ENCODE results near the gene COL6A5. TPM values are rescaled to one million over a fixed set of nuclear protein-coding genes. Genes with fewer than 3 reads are reported as not detected.

Gene COL6A5
- total RNA-seq, 1 experiment from 2014 or later = 0.04 TPM

DNA sequence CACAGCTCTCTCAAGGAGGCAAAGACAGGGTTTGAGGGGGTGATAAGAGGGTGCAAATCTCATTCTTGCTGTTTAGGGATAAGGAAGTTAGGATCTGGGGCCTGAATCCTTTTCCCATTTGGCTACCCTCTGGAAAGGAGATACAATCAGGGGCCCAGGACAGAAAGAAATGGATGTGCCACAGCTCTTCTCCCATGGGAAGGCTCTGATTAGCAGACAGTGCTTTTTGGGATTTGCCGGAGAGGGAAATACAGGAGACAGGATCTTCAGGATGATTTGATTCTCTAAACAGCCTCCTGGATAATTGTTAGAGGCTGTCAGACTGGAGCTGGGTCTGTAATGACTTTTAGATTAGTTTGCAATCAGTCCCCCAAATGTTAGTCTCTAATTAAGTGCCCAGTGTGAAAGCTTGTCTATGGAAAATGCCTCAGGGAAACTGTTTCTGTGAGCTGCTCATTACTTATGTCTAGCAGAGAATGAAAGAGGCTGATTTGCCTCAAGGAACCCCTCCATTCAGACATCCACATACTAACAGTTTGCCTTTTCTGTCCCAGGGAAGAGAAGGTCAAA lies 67.6 kb downstream of the COL6A5 start:
- H3K36me3 Mint-ChIP-seq (ENCODE audit: insufficient read depth in 1 of 3, low read depth in 3 of 3) = peaks cover 9 to 12% (median 12%) of the 10 kb centered on the region in 3 experiments
- H3K9me3 Mint-ChIP-seq = peaks cover 12 to 17% of the 10 kb centered on the region in 2 experiments
- H3K27me3 Mint-ChIP-seq (ENCODE audit: low read depth) = no peaks in the 10 kb centered on the region
- no peak overlapping the region for H3K4me3 Mint-ChIP-seq
- H3K27me3 ChIP-seq (ENCODE audit: insufficient read depth, low read length) = no peaks in the 10 kb centered on the region
- H4K5ac ChIP-seq (ENCODE audit: insufficient read length, low read depth, low read length) = no peak overlapping the region
- no peak overlapping the region for H2BK20ac ChIP-seq (ENCODE audit: low read depth, low read length, poor library complexity, severe bottlenecking)
- H3K4ac ChIP-seq (ENCODE audit: low read depth, low read length) = no peak overlapping the region
- TF ChIP-seq, protein P1, sequence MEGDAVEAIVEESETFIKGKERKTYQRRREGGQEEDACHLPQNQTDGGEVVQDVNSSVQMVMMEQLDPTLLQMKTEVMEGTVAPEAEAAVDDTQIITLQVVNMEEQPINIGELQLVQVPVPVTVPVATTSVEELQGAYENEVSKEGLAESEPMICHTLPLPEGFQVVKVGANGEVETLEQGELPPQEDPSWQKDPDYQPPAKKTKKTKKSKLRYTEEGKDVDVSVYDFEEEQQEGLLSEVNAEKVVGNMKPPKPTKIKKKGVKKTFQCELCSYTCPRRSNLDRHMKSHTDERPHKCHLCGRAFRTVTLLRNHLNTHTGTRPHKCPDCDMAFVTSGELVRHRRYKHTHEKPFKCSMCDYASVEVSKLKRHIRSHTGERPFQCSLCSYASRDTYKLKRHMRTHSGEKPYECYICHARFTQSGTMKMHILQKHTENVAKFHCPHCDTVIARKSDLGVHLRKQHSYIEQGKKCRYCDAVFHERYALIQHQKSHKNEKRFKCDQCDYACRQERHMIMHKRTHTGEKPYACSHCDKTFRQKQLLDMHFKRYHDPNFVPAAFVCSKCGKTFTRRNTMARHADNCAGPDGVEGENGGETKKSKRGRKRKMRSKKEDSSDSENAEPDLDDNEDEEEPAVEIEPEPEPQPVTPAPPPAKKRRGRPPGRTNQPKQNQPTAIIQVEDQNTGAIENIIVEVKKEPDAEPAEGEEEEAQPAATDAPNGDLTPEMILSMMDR (conservative IDR thresholded peaks at IDR 0.05) = no peak
- H3K4me1 Mint-ChIP-seq = peaks cover 10 to 15% of the 10 kb centered on the region in 2 experiments; a peak in 3 of 4 replicates
- H3K14ac ChIP-seq (ENCODE audit: insufficient read depth, low read length) = no peak overlapping the region
- no peak overlapping the region for H3K23ac ChIP-seq (ENCODE audit: insufficient read length, low read depth, low read length)
- H3K18ac ChIP-seq (ENCODE audit: insufficient read length, low read depth, low read length) = no peak overlapping the region
- H3K79me2 ChIP-seq (ENCODE audit: insufficient read depth, low read length) = no peaks in the 10 kb centered on the region
- no peak overlapping the region for H4K8ac ChIP-seq (replicated peaks; ENCODE audit: insufficient read length, low read depth, low read length)
- no peak overlapping the region for H2BK15ac ChIP-seq (ENCODE audit: low read depth, low read length)
- no peak overlapping the region for H3K27ac ChIP-seq (ENCODE audit: insufficient read length, low read depth, low read length)
- H3K79me1 ChIP-seq (ENCODE audit: insufficient read depth, low read depth, low read length, poor library complexity, severe bottlenecking) = no peaks in the 10 kb centered on the region
- no peak overlapping the region for H3K56ac ChIP-seq (ENCODE audit: insufficient read length, low read depth, low read length)
- H2BK12ac ChIP-seq (ENCODE audit: insufficient read length, low read depth, low read length) = no peak overlapping the region
- no peak overlapping the region for H3K4me2 ChIP-seq (ENCODE audit: insufficient read depth, insufficient read length, low read length)
- H3K23me2 ChIP-seq (ENCODE audit: insufficient read length, low read depth, low read length, poor library complexity, severe bottlenecking) = no peaks in the 10 kb centered on the region
- H3T11ph ChIP-seq (ENCODE audit: low read length) = no peak overlapping the region
- no peak overlapping the region for H2AK5ac ChIP-seq (ENCODE audit: insufficient read length, low read length)
- H4K91ac ChIP-seq (ENCODE audit: insufficient read length, low read depth, low read length) = no peak overlapping the region
- H3K9me3 ChIP-seq (ENCODE audit: control insufficient read depth, low read depth, low read length) = peaks cover 8% of the 10 kb centered on the region
- H3K27ac Mint-ChIP-seq = no peak overlapping the region; a peak in 1 of 7 replicates
- H2AFZ ChIP-seq (ENCODE audit: low read length) = no peak overlapping the region
- no peaks in the 10 kb centered on the region for H4K20me1 ChIP-seq (ENCODE audit: control insufficient read depth, insufficient read depth, insufficient read length)
- no CpG with 5 or more reads among the region's 1 CpG for WGBS (ENCODE audit: extremely low coverage, insufficient read length, low lambda C conversion rate)
- no peak for DNase-seq
- no peak overlapping the region for H2BK5ac ChIP-seq (ENCODE audit: insufficient read length, low read length)
- H2BK120ac ChIP-seq (ENCODE audit: low read depth, low read length, poor library complexity, severe bottlenecking) = no peak overlapping the region
- H3K4me1 ChIP-seq (ENCODE audit: insufficient read depth, low read length) = no peaks in the 10 kb centered on the region
- H3K9ac ChIP-seq (ENCODE audit: extremely low read depth, insufficient read length, low read length) = no peak overlapping the region
